HG03097 (cell line): Measurements from ENCODE around the gene ARHGEF19.
"Not testable (repeated sequence)": the region's sequence is repeated elsewhere in the genome, so short reads cannot be mapped to it uniquely, and the experiment has no call there.

Experiments
- ATAC-seq: cut with Tn5 transposase; IDR thresholded peaks from one replicate; pipeline ENCODE4 v1.9.1; 2021; ENCODE audit not compliant: unreplicated experiment, low FRiP score

Gene ARHGEF19

GRCh38 chr1:16168622-16169360 is 43.7 kb downstream of the ARHGEF19 start:
- ATAC-seq = no peak

GRCh38 chr1:16168144-16168495 is 44.3 kb downstream of the ARHGEF19 start:
- not testable (repeated sequence) for ATAC-seq

- no peak for ATAC-seq
These were observed 44.9 kb downstream of the ARHGEF19 start for GRCh38 chr1:16167331-16168143.

DNA sequence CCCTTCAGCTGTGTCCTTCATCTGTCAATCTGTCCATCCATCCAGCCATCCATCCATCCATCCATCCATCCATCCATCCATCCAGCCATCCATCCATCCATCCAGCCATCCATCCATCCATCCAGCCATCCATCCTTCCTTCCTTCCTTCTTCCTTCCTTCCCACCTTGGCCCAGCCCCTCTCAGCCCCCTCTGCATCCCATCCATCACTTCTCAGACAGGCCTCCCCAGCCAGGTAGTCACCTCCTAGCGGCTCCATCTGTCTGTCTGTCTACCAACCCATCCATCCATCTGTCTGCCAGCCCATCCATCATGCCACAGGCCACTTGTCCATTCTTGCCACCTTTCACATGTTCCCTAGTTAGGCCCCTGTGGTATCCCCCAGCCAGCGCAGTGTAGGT is 46.3 kb downstream of the ARHGEF19 start:
- ATAC-seq = no peak

GRCh38 chr1:16165548-16165947 is 46.9 kb downstream of the ARHGEF19 start:
- ATAC-seq = no peak

DNA sequence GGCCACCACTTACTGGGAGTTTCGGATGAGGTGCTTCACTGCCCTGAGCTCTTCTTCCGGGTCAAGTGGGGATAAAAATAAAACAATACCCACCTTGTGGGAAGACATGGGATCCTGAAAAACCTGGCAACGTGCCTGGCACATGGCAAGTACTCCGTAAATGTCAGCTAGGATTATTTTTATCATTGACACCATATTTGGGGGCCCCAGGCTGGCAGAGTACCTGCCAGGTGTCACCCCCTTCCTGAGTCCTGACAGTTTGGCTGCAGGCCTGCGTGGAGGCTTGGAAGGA is 47.4 kb downstream of the ARHGEF19 start:
- no peak for ATAC-seq

DNA sequence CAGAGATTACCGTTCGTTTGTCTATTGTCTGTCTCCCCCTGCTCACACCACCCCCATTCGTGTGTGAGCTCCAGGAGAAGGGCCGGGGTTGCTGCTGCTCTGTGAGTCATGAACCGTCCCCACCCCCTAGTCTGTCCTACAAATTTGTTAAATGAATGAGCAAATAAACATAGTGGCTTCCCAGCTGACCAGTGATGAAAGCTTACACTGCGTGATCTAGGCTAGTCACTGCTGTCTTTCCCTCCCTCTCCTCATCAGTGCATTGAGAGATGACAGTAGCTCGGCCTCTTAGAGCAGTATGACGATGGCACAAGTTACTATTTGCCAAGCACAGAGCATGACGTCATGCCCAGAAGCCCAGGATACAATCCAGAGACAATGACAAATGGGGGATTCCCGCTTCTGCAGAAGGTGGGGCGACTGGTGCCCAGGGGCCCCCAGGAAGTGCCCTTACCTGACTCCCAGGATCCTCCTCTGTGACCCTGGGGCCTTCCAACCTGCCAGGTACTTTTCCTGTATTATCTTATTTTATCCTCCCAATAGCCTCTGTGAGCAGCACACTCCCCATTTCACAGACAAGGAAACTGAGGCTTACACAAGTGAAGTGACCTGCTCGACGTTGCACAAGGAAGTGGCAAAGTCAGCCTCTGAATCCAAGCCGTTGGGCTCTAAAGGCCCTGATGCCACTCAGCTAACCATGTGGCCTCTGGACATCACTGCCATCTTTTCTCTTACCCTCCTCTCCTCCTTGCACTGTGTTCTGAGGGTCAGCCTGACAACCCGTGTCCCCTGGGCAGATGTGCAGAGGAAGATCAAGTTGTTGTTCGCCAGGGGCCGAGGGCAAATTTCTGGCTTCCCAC is 48.0 kb downstream of the ARHGEF19 start:
- ATAC-seq = no peak

DNA sequence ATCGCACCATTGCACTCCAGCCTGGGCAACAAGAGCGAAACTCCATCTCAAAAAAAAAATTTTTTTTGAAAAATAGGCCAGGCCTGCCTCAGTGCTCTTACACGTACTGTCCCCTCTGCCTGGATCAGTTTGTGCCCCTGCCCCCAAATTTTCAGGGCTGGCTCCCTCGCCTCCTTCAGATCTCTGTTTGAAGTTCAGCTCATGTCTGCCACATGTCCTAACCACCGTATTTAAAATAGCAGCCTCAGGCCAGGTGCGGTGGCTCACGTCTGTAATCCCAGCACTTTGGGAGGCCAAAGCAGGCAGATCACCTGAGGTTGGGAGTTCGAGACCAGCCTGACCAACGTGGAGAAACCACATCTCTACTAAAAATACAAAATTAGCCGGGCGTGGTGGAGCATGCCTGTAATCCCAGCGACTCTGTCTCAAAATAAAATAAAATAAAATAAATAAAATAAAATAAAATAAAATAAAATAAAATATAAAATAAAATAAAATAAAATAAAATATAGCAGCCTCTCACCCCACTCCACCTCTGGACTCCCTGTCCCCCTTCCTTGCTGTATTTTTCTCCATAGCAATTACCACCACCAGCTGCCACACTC is 48.7 kb downstream of the ARHGEF19 start:
- ATAC-seq = not testable (repeated sequence)

DNA sequence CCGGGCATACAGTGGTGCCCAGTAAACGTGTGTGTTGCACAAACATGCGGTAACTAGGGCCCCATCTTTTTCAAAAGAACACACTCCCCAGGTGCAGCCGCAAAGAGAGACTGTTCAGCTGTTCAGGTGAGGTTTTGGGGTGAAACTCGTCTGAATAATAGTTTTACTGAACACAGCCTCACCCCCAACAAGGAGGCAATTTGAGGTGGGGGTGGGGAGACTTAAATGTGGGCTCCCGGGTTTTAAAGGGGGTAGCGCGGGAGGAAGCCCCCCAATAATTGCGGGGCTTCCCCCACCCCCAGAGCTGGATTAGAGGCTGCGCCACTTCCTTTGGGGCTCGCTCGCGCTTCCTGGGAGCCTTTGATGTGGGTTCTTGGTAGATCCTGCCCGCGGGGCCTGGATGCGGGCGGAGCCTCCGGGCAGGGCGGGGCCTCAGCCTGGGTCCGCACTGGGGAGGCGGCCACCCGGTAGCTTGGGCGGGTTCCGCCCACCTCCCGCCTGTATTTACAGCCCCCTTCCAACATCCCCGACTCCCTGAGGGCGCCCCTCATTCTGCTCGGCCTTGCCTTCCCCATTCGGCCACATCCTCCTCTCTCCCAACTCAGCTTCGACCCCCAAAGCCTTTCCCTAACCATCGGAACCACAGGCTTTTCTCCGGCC is 50.2 kb downstream of the ARHGEF19 start:
- no peak for ATAC-seq

DNA sequence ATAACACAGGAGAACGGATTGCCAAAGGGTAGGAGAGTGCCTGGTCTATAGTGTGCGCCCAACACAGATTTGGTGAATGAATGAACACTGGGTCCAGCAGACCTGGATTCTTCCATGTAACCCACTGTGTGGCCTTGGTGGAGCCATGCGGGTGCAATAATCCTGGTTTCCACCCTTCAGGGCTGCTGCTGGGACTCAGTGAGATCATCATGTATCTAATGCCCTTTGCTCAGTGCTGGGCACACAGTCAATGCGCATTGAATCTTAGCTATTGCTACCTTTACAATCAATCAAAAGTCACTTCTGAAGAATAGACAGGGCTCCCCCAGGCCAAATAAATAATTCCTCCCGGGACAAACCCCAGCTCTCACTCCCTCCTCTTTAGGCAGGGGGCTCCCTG is 50.7 kb downstream of the ARHGEF19 start:
- no peak for ATAC-seq

DNA sequence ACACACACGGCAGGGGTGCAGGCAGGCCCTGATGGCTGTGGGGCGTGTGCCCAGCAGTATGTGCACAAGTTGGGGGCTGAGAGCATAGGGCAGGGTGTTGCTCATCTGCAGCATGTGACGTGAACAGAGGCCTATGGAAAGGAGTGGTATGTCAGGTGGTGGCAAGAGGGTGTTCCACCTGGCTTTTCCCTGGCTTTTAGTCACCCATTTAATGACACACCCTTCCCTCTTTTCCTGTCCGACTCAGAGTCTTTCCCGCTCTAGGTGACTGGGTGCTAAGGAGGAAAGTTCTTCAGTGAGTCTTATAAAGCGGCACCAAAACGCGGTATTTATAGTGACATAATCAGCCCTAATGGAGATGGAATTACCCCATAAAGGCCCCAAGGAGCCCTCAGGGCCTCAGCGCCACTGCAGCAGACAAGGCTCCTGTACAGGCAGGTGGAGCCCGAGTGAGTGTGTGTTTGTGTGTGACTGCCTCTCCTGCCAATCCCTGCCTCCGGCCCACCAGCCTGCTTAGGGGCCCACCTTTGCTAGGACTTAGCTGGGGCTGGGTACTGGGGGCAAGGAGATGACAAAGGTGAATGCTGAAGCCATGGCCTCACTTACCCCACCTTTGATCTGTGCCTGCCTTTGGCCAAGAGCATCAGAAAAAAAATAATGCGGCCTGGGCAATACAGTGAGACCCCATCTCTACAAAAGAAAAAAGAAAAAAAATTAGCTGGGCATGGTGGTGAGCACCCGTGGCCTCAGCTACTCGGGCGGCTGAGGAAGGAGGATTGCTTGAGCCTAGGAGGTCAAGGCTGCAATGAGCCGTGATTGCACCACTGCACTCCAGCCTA is 53.2 kb downstream of the ARHGEF19 start:
- no peak for ATAC-seq

DNA sequence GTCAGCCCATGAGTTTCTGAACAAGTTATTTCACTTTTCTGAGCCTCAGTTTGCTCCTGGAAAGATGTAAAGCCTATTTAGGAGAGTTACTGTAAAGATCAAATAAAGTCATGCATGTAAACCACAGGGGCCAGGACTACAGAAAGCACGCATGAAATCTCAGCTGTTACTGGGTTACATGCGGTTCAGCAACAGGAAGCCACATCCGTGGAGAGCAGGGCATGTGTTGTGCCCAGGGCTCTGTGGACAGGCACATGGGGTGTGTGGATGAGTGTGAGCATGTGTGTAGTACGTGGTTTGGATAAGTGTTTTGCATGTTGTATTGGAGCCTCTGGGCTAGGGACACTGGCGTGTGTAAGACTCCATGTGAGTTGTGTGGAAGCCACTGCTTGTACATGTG is 54.4 kb downstream of the ARHGEF19 start:
- no peak for ATAC-seq

GRCh38 chr1:16156848-16157495 is 55.5 kb downstream of the ARHGEF19 start:
- no peak for ATAC-seq

- no peak for ATAC-seq
These were observed 56.7 kb downstream of the ARHGEF19 start, which contains the start of gene EPHA2 for GRCh38 chr1:16155537-16156410. Gene EPHA2, minus strand, starts transcription at chr1:16156069. Its CDS starts 137 bp downstream, at chr1:16155932.

DNA sequence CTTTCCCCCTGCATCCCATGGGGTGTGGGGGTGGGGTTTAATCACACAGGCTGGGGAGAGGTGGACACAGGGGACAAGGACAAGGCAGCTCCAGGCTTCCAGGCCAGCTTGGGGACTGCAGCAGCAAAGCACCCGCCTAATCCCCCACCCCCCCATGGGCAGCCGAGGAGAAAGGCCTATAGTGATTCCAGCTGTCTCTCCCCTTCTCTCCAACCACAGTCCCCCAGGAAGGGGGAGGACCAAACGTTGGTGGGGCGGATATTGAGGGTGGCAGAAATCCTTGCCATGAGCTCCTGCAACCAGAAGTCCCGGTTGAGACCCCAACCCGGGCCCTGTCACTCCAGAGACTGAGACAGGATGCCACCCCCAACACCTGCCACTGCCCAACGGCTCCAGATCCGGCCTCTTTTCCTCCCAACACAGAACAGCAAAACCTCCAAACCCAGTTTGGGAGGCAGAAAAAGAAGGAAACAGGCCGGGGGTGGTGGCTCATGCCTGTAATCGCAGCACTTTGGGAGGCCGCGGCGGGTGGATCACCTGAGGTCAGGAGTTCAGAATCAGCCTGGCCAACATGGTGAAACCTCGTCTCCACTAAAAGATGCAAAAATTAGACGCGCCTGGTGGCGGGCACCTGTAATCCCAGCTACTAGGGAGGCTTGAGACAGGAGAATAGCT is 58.3 kb downstream of the ARHGEF19 start:
- ATAC-seq = no peak

GRCh38 chr1:16153096-16153998 is 59.1 kb downstream of the ARHGEF19 start:
- no peak for ATAC-seq
